Suprapubic skin (tissue), 4 donors: ENCODE measurements around the gene APLP2.

Source experiments
- POLR2A ChIP-seq, 2 donors: fragments of 450-650 bp; IDR thresholded peaks; one replicate each; pipeline ENCODE4 v1.6.1; 2017; ENCODE audit warnings: antibody characterized with exemption in 2 of 2, mild to moderate bottlenecking in 2 of 2, moderate library complexity in 2 of 2
- POLR2AphosphoS5 ChIP-seq, 3 donors: sonication (generic); formaldehyde crosslinking; IDR thresholded peaks; one replicate each; pipeline ENCODE4 v1.6.1; 2017; ENCODE audit warnings: antibody characterized with exemption in 3 of 3
- TF ChIP-seq, protein P1 (sequence below), 2 donors: fragments of 200-600 bp in 1 of 2; fragments of 450-650 bp in 1 of 2; sonication (generic) in 1 of 2; IDR thresholded peaks; one replicate each; pipeline ENCODE4 v1.5.1; 2016 to 2019; ENCODE audit warnings: antibody characterized with exemption in 2 of 2, mild to moderate bottlenecking in 1 of 2, moderate library complexity in 1 of 2

DNA sequence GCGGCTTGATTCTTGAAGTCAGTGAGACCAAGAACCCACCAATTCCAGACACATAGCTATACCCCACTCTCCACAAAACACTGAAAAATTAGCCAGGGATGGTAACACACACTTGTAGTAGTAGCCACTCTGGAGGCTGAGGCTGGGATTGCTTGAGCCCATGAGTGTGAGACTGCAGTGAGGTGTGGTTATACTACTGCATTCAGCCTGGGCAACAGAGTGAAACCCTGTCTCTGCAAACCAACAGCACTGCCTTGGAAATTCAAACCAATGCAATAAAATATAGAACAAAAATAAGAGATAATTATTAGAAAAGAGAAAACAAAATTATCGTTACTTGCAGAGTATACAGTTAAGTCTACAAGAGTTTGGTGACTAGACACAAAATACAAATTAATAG, 46.9 kb upstream of the APLP2 start:
- TF ChIP-seq, protein P1, sequence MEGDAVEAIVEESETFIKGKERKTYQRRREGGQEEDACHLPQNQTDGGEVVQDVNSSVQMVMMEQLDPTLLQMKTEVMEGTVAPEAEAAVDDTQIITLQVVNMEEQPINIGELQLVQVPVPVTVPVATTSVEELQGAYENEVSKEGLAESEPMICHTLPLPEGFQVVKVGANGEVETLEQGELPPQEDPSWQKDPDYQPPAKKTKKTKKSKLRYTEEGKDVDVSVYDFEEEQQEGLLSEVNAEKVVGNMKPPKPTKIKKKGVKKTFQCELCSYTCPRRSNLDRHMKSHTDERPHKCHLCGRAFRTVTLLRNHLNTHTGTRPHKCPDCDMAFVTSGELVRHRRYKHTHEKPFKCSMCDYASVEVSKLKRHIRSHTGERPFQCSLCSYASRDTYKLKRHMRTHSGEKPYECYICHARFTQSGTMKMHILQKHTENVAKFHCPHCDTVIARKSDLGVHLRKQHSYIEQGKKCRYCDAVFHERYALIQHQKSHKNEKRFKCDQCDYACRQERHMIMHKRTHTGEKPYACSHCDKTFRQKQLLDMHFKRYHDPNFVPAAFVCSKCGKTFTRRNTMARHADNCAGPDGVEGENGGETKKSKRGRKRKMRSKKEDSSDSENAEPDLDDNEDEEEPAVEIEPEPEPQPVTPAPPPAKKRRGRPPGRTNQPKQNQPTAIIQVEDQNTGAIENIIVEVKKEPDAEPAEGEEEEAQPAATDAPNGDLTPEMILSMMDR (IDR thresholded peaks at IDR 0.05), result no peak
- TF ChIP-seq POLR2A (IDR thresholded peaks at IDR 0.05), result no peak
- TF ChIP-seq POLR2AphosphoS5 (IDR thresholded peaks at IDR 0.05), result no peak
